GM12872 (cell line): ENCODE results near the gene ABCC11.

Experiments used
- TF ChIP-seq, protein P1 (sequence below): IDR thresholded peaks from 3 replicates; pipeline ENCODE4 v1.5.1; 2011; ENCODE audit warnings: low read depth, mild to moderate bottlenecking, low read length, moderate library complexity; ENCODE audit not compliant: insufficient read depth

Gene ABCC11

DNA sequence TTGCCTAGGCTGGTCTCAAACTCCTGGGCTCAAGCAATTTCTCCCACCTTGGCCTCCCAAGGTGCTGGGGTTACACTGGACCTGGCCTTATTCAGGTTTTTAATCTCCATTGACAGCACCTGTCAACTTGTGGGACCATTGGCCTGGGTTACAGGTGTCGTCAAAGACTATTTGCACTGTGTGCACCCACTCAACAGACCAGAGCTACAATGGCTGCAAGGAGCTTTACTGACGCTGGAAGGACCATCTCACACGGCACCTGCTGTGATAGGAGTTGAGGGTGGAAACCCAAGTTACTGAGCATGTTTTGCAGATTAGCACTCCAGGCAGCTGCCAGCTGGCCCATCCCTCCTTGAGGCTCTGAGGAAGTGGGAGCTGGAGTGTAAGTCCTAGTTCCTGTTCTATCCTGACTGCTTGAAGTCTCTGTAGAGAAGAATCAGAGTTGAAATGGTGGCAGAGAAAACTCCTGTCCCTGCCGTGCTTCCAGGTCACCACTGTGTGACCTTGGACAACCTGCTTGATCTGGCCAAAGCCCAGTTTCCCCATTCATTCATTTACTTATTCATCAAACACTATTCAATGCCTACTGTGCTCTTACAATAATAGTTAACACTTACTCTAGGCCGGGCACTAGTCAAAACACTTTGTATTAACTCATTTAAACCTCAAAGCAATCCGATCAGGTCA lies 45.7 kb downstream of the ABCC11 start:
- TF ChIP-seq, protein P1, sequence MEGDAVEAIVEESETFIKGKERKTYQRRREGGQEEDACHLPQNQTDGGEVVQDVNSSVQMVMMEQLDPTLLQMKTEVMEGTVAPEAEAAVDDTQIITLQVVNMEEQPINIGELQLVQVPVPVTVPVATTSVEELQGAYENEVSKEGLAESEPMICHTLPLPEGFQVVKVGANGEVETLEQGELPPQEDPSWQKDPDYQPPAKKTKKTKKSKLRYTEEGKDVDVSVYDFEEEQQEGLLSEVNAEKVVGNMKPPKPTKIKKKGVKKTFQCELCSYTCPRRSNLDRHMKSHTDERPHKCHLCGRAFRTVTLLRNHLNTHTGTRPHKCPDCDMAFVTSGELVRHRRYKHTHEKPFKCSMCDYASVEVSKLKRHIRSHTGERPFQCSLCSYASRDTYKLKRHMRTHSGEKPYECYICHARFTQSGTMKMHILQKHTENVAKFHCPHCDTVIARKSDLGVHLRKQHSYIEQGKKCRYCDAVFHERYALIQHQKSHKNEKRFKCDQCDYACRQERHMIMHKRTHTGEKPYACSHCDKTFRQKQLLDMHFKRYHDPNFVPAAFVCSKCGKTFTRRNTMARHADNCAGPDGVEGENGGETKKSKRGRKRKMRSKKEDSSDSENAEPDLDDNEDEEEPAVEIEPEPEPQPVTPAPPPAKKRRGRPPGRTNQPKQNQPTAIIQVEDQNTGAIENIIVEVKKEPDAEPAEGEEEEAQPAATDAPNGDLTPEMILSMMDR, result no peak

GRCh38 chr16:48197294-48197693 lies 50.0 kb downstream of the ABCC11 start:
- TF ChIP-seq, protein P1, result no peak

DNA sequence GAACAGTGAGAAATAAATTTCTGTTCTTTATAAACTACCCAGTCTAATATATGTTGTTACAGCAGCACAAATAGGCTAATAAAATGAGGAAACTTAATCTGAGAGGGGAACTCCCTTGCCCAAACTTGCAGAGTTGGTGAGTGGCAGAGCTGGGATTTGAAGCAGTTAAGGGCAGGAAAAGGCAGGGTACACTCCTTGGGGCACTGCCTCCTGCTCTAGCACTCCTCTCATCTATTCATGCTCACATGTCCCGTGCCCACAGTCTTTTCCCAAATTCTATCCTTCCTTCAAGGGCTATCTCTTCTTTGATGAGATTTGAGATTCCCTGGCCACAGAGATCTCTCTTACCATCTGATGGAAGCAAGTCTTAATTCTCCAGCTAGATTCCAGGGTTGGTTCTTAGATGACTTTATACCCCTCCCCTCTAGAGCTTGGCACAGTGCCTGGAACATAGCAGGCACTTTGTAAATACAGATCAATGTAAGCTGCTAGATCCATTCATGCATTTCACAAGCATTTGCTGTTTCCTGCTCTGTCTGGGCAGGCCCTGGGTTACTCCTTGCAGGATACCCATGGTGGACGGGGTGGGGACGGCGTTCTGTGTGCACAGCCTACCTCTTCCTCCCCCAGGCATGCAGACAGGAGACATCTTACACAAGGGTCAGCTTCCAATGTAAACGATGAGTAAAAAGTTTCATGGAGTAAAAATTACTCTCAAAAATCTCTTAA lies 52.3 kb downstream of the ABCC11 start:
- TF ChIP-seq, protein P1, result no peak

DNA sequence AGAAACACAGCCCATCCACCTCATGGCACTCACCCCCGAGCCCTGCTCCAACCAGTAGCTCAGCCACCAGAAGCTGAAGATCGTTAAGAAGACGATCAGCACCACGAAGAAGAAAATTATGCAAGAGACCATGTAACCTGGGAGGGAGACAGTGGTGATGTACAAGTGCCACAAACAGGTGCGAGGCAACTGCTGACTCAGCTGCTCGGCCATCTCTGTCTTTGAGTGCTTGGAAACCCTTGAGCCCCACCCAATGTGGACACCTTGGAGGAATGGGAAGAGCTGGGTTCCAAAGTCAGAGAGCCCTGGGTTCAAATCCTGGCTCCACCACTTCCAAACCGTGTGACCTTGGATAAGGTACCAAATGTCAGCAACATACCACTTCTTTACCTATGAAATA lies 53.5 kb downstream of the ABCC11 start:
- TF ChIP-seq, protein P1, result no peak

GRCh38 chr16:48188449-48189102 lies 58.8 kb downstream of the ABCC11 start:
- TF ChIP-seq, protein P1, result no peak

- TF ChIP-seq, protein P1, result no peak
Observed at GRCh38 chr16:48187779-48188178, 59.6 kb downstream of the ABCC11 start.

- TF ChIP-seq, protein P1, result no peak
Observed at GRCh38 chr16:48184681-48185080, 62.7 kb downstream of the ABCC11 start.
